Left ventricle myocardium inferior (tissue), 1 donor: ENCODE results near the gene HAPLN3. TPM values are rescaled to one million over a fixed set of nuclear protein-coding genes. Genes with fewer than 3 reads are reported as not detected.

Experiments used
- DNase-seq: peaks from one replicate; pipeline ENCODE4 v3.0.0-alpha.2; 2020
- H3K27ac ChIP-seq: fragments of 200-600 bp; replicated peaks from 2 replicates; pipeline ENCODE4 v1.8.0; 2021
- H3K27me3 ChIP-seq: fragments of 200-600 bp; 2 replicates; pipeline ENCODE4 v1.8.0; 2021; ENCODE audit warnings: low read depth
- H3K36me3 ChIP-seq: fragments of 200-600 bp; 2 replicates; pipeline ENCODE4 v1.8.0; 2021
- H3K4me1 ChIP-seq: fragments of 200-600 bp; 2 replicates; pipeline ENCODE4 v1.8.0; 2021
- H3K4me3 ChIP-seq: fragments of 200-600 bp; 2 replicates; pipeline ENCODE4 v1.8.0; 2021; ENCODE audit warnings: mild to moderate bottlenecking, moderate library complexity
- H3K9me3 ChIP-seq: fragments of 200-600 bp; replicated peaks from 2 replicates; pipeline ENCODE4 v1.8.0; 2021
- intact Hi-C: fragments of 100-400 bp; cut with micrococcal nuclease; formaldehyde crosslinking; loops from one replicate; pipeline ENCODE4 v1.11.0; 2022
- total RNA-seq: library from RNA; stranded (reverse); fragmentation: NEBNext Ultra II Directional; extraction: Animal tissue kit (Norgen Biotek cat#: 25700); gene quantifications from one replicate; pipeline ENCODE4 v1.2.1, GENCODE V29; 2021
- TF ChIP-seq, protein P1 (sequence below): fragments of 200-600 bp; IDR thresholded peaks from 2 replicates; pipeline ENCODE4 v1.8.0; 2021; ENCODE audit warnings: antibody characterized with exemption, mild to moderate bottlenecking, borderline replicate concordance
- donor health status: DM: no; HTN: yes; CAD: no; lungs with severe emphysema.

The HAPLN3 gene
- total RNA-seq, 1 donor from 2014 or later = 3.2 TPM

DNA sequence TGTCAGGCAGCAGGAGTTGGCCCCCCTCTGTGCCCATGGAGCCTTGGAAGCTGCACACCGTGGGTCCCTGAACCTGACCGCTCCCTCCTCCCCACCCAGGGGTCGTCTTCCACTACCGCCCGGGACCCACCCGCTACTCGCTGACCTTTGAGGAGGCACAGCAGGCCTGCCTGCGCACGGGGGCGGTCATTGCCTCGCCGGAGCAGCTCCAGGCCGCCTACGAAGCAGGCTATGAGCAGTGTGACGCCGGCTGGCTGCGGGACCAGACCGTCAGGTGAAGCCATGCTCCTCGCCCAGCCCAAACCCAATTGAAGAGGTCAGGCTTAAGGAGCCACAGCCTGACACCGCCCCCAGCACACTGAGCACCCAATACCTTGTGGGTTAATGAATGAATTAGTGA lies 48.2 kb downstream of the HAPLN3 start:
- intact Hi-C loops = no loop called here
- TF ChIP-seq, protein P1, sequence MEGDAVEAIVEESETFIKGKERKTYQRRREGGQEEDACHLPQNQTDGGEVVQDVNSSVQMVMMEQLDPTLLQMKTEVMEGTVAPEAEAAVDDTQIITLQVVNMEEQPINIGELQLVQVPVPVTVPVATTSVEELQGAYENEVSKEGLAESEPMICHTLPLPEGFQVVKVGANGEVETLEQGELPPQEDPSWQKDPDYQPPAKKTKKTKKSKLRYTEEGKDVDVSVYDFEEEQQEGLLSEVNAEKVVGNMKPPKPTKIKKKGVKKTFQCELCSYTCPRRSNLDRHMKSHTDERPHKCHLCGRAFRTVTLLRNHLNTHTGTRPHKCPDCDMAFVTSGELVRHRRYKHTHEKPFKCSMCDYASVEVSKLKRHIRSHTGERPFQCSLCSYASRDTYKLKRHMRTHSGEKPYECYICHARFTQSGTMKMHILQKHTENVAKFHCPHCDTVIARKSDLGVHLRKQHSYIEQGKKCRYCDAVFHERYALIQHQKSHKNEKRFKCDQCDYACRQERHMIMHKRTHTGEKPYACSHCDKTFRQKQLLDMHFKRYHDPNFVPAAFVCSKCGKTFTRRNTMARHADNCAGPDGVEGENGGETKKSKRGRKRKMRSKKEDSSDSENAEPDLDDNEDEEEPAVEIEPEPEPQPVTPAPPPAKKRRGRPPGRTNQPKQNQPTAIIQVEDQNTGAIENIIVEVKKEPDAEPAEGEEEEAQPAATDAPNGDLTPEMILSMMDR = no peak

DNA sequence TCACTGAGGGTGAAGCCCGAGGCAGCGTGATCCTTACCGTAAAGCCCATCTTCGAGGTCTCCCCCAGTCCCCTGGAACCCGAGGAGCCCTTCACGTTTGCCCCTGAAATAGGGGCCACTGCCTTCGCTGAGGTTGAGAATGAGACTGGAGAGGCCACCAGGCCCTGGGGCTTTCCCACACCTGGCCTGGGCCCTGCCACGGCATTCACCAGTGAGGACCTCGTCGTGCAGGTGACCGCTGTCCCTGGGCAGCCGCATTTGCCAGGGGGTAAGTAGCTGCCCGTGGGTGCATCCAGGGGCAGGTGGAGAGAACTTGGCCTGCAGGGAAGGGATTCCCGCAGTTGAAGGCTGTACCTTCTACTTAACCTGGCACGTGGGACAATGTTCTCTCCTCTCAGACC lies 49.7 kb downstream of the HAPLN3 start:
- H3K36me3 ChIP-seq = no peaks in the 10 kb centered on the region
- TF ChIP-seq, protein P1 = no peak
- peaks cover 24% of the 10 kb centered on the region for H3K27me3 ChIP-seq
- H3K4me1 ChIP-seq = no peaks in the 10 kb centered on the region
- H3K27ac ChIP-seq = no peak overlapping the region
- H3K9me3 ChIP-seq = no peaks in the 10 kb centered on the region
- no peak overlapping the region for H3K4me3 ChIP-seq
- no peak for DNase-seq
- intact Hi-C loops = no loop called here

More for the DNA sequence above, 48.2 kb downstream of the HAPLN3 start:
- no peak for DNase-seq
- H3K4me3 ChIP-seq = no peak overlapping the region
- no peaks in the 10 kb centered on the region for H3K4me1 ChIP-seq
- peaks cover 34% of the 10 kb centered on the region for H3K27me3 ChIP-seq
- no peak overlapping the region for H3K27ac ChIP-seq
- H3K36me3 ChIP-seq = no peaks in the 10 kb centered on the region
- H3K9me3 ChIP-seq = no peaks in the 10 kb centered on the region

DNA sequence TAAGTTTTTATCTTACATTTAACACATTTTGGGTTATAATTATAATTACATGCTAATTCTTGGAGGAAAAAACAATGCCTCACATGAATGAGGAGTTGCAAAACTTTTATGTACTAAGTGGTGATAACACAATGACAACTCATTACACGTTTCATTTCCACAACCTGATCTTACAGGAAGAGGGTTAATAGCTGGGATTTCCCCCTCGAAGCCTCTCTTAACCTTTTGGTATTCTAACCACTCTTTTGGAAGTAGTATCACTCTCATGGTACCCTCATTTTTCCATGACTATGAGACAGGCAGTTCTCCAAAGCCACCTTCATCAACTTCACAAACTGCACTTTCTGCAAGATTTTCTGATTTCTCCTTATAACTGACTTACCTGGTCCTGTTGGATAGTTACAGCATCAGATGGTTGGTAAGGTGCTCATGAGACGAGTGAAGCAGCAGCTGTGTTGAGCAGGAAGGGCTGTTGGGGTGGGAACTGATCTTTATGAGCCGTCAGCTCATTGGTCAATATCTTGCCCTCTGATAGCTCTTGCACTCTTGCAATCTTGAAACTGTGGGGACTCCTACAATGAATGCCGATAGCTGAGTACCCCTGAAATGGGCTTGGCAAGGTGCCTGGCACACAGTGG lies 50.5 kb downstream of the HAPLN3 start:
- intact Hi-C loops = no loop called here
- peaks cover 25% of the 10 kb centered on the region for H3K27me3 ChIP-seq
- DNase-seq = no peak
- no peaks in the 10 kb centered on the region for H3K4me1 ChIP-seq
- H3K27ac ChIP-seq = no peak overlapping the region
- TF ChIP-seq, protein P1 = no peak
- H3K4me3 ChIP-seq = no peak overlapping the region
- no peaks in the 10 kb centered on the region for H3K36me3 ChIP-seq
- no peaks in the 10 kb centered on the region for H3K9me3 ChIP-seq

DNA sequence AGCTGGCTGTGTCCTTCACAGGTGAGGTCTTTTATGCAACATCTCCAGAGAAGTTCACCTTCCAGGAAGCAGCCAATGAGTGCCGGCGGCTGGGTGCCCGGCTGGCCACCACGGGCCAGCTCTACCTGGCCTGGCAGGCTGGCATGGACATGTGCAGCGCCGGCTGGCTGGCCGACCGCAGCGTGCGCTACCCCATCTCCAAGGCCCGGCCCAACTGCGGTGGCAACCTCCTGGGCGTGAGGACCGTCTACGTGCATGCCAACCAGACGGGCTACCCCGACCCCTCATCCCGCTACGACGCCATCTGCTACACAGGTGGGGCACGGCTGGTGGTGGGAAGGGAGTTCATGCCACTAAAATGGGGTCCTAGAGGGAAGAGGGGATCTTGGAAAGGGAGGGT lies 52.0 kb downstream of the HAPLN3 start:
- H3K4me3 ChIP-seq = no peak overlapping the region
- H3K9me3 ChIP-seq = no peaks in the 10 kb centered on the region
- H3K36me3 ChIP-seq = no peaks in the 10 kb centered on the region
- no peak for DNase-seq
- H3K27me3 ChIP-seq = peaks cover 35% of the 10 kb centered on the region
- H3K4me1 ChIP-seq = no peaks in the 10 kb centered on the region
- no peak overlapping the region for H3K27ac ChIP-seq
- intact Hi-C loops = no loop called here
- TF ChIP-seq, protein P1 = no peak

DNA sequence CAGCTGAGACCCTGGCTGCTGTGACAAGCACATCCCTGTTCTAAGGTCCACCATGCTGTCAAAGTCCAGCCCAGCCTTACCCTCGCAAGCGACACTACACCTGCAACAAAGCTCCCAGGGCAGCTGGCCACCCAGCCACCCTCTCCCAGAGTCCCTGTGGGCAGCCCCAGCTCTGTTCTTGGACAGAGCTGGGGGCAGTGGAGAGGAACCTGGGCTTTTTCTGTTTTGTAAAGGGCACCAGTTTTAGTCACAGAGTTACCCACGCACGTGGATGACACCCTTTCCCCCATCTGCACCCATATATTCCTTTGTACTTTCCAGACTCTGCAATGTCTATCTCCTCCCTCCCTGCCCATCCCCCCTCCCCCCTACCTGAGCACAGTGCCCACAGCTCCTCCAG lies 53.2 kb downstream of the HAPLN3 start:
- H3K36me3 ChIP-seq = no peaks in the 10 kb centered on the region
- H3K4me1 ChIP-seq = no peaks in the 10 kb centered on the region
- intact Hi-C loops = no loop called here
- no peaks in the 10 kb centered on the region for H3K9me3 ChIP-seq
- no peak overlapping the region for H3K27ac ChIP-seq
- DNase-seq = no peak
- H3K27me3 ChIP-seq = peaks cover 39% of the 10 kb centered on the region
- no peak overlapping the region for H3K4me3 ChIP-seq
- TF ChIP-seq, protein P1 = no peak
